Measurements from ENCODE around the gene SHOC2.
A peak's percentile ranks its signal among the peaks of the same experiment; 100 is the strongest.

Gene SHOC2

GRCh38 chr10:110885932-110886674 lies 33.3 kb upstream of the SHOC2 start:
- H3K4me1 ChIP-seq (ENCODE audit: insufficient read depth, low read length, severe bottlenecking) = peaks cover 16% of the 10 kb centered on the region
- H3K4me2 ChIP-seq (ENCODE audit: low read length) = no peak overlapping the region
- H3K4me3 ChIP-seq (ENCODE audit: low read depth, low read length, poor library complexity, severe bottlenecking) = no peak overlapping the region

DNA sequence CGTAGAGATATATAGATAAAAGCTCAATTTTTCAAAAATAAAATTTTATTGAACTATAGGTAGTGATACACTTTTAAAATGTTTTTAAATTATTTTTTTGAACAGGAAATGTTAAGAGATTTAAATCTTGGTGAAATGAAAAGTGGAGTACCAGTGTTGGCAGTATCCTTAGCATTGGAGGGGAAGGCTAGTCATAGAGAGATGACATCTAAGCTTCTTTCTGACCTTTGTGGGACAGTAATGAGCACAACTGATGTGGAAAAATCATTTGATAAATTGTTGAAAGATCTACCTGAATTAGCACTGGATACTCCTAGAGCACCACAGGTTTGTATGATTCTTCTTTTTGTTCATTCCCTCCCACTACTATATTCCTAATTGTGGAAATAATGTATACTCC lies 31.8 kb upstream of the SHOC2 start:
- Histone ChIP-seq H3K27ac (ENCODE audit: low read depth, low read length, poor library complexity, severe bottlenecking) (no peak overlapping the region), H3K9ac (ENCODE audit: low read length) (no peak overlapping the region), H3K4me3 (ENCODE audit: low read depth, low read length, poor library complexity, severe bottlenecking) (no peak overlapping the region), H3K4me2 (ENCODE audit: low read length) (no peak overlapping the region), H3K4me1 (ENCODE audit: insufficient read depth, low read length, severe bottlenecking) (peaks cover 5% of the 10 kb centered on the region), H3K79me2 (ENCODE audit: insufficient read depth, low read length) (no peaks in the 10 kb centered on the region), H3F3A (ENCODE audit: insufficient read depth, low read length) (0 out of 2 replicates have a peak, but pooled peaks cover 4% of the 10 kb centered on the region), H2AFZ (ENCODE audit: low read length) (no peak overlapping the region), H3K36me3 (ENCODE audit: insufficient read depth, low read length) (peaks cover 94% of the 10 kb centered on the region), H4K20me1 (ENCODE audit: insufficient read depth, low read length) (no peaks in the 10 kb centered on the region), H3K9me2 (ENCODE audit: low read depth, low read length) (no peaks in the 10 kb centered on the region), H3K27me3 (ENCODE audit: insufficient read depth, low read length) (no peaks in the 10 kb centered on the region), H3K9me3 (ENCODE audit: low read length) (no peaks in the 10 kb centered on the region)
- TF ChIP-seq EZH2 (IDR thresholded peaks at IDR 0.05; ENCODE audit: borderline replicate concordance, low read length) = no peak
- TF ChIP-seq CTCF (IDR thresholded peaks at IDR 0.05; ENCODE audit: low read length) = no peak

More at GRCh38 chr10:110885932-110886674, 33.3 kb upstream of the SHOC2 start:
- Histone ChIP-seq H4K20me1 (ENCODE audit: insufficient read depth, low read length) (no peaks in the 10 kb centered on the region), H3K9me3 (ENCODE audit: low read length) (no peaks in the 10 kb centered on the region), H3K36me3 (ENCODE audit: insufficient read depth, low read length) (peaks cover 94% of the 10 kb centered on the region), H3K9me2 (ENCODE audit: low read depth, low read length) (no peaks in the 10 kb centered on the region), H3K79me2 (ENCODE audit: insufficient read depth, low read length) (no peaks in the 10 kb centered on the region), H3F3A (ENCODE audit: insufficient read depth, low read length) (0 out of 2 replicates have a peak, but pooled peaks cover 4% of the 10 kb centered on the region), H3K27me3 (ENCODE audit: insufficient read depth, low read length) (no peaks in the 10 kb centered on the region), H3K27ac (ENCODE audit: low read depth, low read length, poor library complexity, severe bottlenecking) (no peak overlapping the region), H2AFZ (ENCODE audit: low read length) (no peak overlapping the region), H3K9ac (ENCODE audit: low read length) (no peak overlapping the region)
- TF ChIP-seq CTCF (IDR thresholded peaks at IDR 0.05; ENCODE audit: low read length) (no peak), EZH2 (IDR thresholded peaks at IDR 0.05; ENCODE audit: borderline replicate concordance, low read length) (no peak)

GRCh38 chr10:110892602-110893288 lies 26.7 kb upstream of the SHOC2 start:
- no peaks in the 10 kb centered on the region for H3K27me3 ChIP-seq (ENCODE audit: insufficient read depth, low read length)
- H3K36me3 ChIP-seq (ENCODE audit: insufficient read depth, low read length) = peaks cover 87% of the 10 kb centered on the region
- H3K4me1 ChIP-seq (ENCODE audit: insufficient read depth, low read length, severe bottlenecking) = peaks cover 4% of the 10 kb centered on the region
- H3K9me2 ChIP-seq (ENCODE audit: low read depth, low read length) = no peaks in the 10 kb centered on the region
- 0 out of 2 replicates have a peak, but pooled peaks cover 3% of the 10 kb centered on the region for H3K79me2 ChIP-seq (ENCODE audit: insufficient read depth, low read length)
- no peak for TF ChIP-seq EZH2 (IDR thresholded peaks at IDR 0.05; ENCODE audit: borderline replicate concordance, low read length)
- no peak for TF ChIP-seq CTCF (IDR thresholded peaks at IDR 0.05; ENCODE audit: low read length)
- no peaks in the 10 kb centered on the region for H3K9me3 ChIP-seq (ENCODE audit: low read length)
- H3K4me2 ChIP-seq (ENCODE audit: low read length) = no peak overlapping the region
- 0 out of 2 replicates have a peak, but pooled peaks cover 4% of the 10 kb centered on the region for H3F3A ChIP-seq (ENCODE audit: insufficient read depth, low read length)
- H3K4me3 ChIP-seq (ENCODE audit: low read depth, low read length, poor library complexity, severe bottlenecking) = no peak overlapping the region
- H3K27ac ChIP-seq (ENCODE audit: low read depth, low read length, poor library complexity, severe bottlenecking) = peak overlapping the region; percentile 23
- no peak overlapping the region for H3K9ac ChIP-seq (ENCODE audit: low read length)
- H4K20me1 ChIP-seq (ENCODE audit: insufficient read depth, low read length) = no peaks in the 10 kb centered on the region
- H2AFZ ChIP-seq (ENCODE audit: low read length) = no peak overlapping the region

Data from OCI-LY1 (cell line).